PFSK-1 (cell line): ENCODE data around the gene PARD3B.

Experiments used
- FOXP2 ChIP-seq: optimal IDR thresholded peaks from 2 replicates; pipeline ENCODE3; 2011; ENCODE audit warnings: borderline replicate concordance, control low read depth, inconsistent platforms; ENCODE audit not compliant: insufficient read depth; ENCODE audit errors: extremely low read length, extremely low read depth
- POLR2AphosphoS5 ChIP-seq: IDR thresholded peaks from 2 replicates; pipeline ENCODE4 v1.6.1; 2012; ENCODE audit warnings: low read depth, mild to moderate bottlenecking, control low read depth, low read length, moderate library complexity
- SIN3A ChIP-seq: IDR thresholded peaks from 2 replicates; pipeline ENCODE4 v1.6.1; 2012; ENCODE audit warnings: mild to moderate bottlenecking, low read length, moderate library complexity, borderline replicate concordance; ENCODE audit not compliant: insufficient read depth
- TAF1 ChIP-seq: IDR thresholded peaks from 2 replicates; pipeline ENCODE4 v1.6.1; 2012; ENCODE audit warnings: low read length, control low read depth, borderline replicate concordance; ENCODE audit not compliant: insufficient read depth
- TF ChIP-seq, protein P1 (sequence below), 2 experiments: IDR thresholded peaks; 2 replicates each; pipeline versions ENCODE4 v1.6.1 to v1.8.0; 2011 to 2012; ENCODE audit warnings: low read depth in 2 of 2, low read length in 2 of 2, control low read depth in 1 of 2, inconsistent platforms in 1 of 2, mild to moderate bottlenecking in 1 of 2, moderate library complexity in 1 of 2; ENCODE audit not compliant: insufficient read depth in 1 of 2

PARD3B gene

GRCh38 chr2:205022841-205023240, 477.6 kb downstream of the PARD3B start:
- no peak for TF ChIP-seq TAF1
- TF ChIP-seq, protein P1, sequence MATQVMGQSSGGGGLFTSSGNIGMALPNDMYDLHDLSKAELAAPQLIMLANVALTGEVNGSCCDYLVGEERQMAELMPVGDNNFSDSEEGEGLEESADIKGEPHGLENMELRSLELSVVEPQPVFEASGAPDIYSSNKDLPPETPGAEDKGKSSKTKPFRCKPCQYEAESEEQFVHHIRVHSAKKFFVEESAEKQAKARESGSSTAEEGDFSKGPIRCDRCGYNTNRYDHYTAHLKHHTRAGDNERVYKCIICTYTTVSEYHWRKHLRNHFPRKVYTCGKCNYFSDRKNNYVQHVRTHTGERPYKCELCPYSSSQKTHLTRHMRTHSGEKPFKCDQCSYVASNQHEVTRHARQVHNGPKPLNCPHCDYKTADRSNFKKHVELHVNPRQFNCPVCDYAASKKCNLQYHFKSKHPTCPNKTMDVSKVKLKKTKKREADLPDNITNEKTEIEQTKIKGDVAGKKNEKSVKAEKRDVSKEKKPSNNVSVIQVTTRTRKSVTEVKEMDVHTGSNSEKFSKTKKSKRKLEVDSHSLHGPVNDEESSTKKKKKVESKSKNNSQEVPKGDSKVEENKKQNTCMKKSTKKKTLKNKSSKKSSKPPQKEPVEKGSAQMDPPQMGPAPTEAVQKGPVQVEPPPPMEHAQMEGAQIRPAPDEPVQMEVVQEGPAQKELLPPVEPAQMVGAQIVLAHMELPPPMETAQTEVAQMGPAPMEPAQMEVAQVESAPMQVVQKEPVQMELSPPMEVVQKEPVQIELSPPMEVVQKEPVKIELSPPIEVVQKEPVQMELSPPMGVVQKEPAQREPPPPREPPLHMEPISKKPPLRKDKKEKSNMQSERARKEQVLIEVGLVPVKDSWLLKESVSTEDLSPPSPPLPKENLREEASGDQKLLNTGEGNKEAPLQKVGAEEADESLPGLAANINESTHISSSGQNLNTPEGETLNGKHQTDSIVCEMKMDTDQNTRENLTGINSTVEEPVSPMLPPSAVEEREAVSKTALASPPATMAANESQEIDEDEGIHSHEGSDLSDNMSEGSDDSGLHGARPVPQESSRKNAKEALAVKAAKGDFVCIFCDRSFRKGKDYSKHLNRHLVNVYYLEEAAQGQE (IDR thresholded peaks at IDR 0.05; ENCODE audit: insufficient read depth in 1 of 2, low read depth in 2 of 2, low read length in 2 of 2): no peak
- TF ChIP-seq FOXP2: no peak
- no peak for TF ChIP-seq SIN3A
- no peak for TF ChIP-seq POLR2AphosphoS5

- TF ChIP-seq FOXP2 (no peak), TAF1 (no peak), SIN3A (no peak), POLR2AphosphoS5 (no peak)
- TF ChIP-seq, protein P1 (IDR thresholded peaks at IDR 0.05; ENCODE audit: insufficient read depth in 1 of 2, low read depth in 2 of 2, low read length in 2 of 2): no peak
Observed at GRCh38 chr2:205024822-205025518, 479.7 kb downstream of the PARD3B start.

DNA sequence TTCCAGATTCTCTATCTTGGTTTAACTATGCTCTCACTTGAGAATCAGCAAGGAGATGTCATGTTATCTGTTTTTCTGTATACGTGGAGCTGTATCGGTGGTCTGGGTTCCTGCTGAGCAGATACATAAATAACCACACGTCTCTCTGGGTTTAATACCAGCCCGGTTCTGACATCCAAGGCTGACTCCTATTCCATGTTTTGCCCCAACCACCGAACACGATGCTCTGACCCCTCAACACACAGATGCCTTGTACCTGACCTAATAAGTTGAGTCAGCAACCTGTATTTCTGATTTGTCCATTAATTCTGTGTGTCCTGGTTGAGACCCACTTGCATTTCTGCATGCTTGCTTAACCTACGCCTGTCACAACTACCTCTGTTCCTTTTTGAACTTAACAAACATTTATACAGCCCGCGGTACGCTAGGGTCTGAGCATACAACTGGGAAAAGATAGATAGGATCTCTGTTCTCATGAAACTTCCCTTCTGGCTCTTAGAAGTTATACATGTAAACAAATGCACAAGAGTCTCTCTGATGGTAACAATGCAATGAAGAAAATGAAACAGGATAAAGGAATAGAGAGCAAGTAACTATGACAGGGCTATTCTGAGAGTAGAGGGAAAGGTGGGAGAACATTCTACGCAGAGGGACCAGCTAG, 480.4 kb downstream of the PARD3B start:
- no peak for TF ChIP-seq POLR2AphosphoS5
- TF ChIP-seq TAF1: no peak
- no peak for TF ChIP-seq SIN3A

GRCh38 chr2:205030695-205031094, 485.4 kb downstream of the PARD3B start:
- no peak for TF ChIP-seq POLR2AphosphoS5
- TF ChIP-seq SIN3A: no peak
- no peak for TF ChIP-seq TAF1
- TF ChIP-seq, protein P1 (IDR thresholded peaks at IDR 0.05; ENCODE audit: insufficient read depth in 1 of 2, low read depth in 2 of 2, low read length in 2 of 2): no peak
- no peak for TF ChIP-seq FOXP2

- TF ChIP-seq FOXP2 (no peak), POLR2AphosphoS5 (no peak), SIN3A (no peak), TAF1 (no peak)
- TF ChIP-seq, protein P1 (IDR thresholded peaks at IDR 0.05; ENCODE audit: insufficient read depth in 1 of 2, low read depth in 2 of 2, low read length in 2 of 2): no peak
Observed at GRCh38 chr2:205032093-205032551, 486.8 kb downstream of the PARD3B start.
